SK-N-SH (cell line): ENCODE measurements around the gene TRIM62. TPM values are rescaled to one million over a fixed set of nuclear protein-coding genes. Genes with fewer than 3 reads are reported as not detected.

Source experiments
- CTCF ChIA-PET: fragments of 300-600, 350-600 bp; formaldehyde crosslinking; extraction: SDS; loops from one replicate; lab custom pipeline; 2021; lab: Yijun Ruan, JAX
- POLR2A ChIA-PET: fragments of 350-600 bp; sonication (Branson Sonifier 250); formaldehyde crosslinking; extraction: SDS; loops from one replicate; lab custom pipeline; 2020; ENCODE audit warnings: antibody characterized with exemption, inconsistent platforms; lab: Yijun Ruan, JAX
- DNase-seq: peaks from one replicate; pipeline ENCODE4 v3.0.0; 2012
- H2AFZ ChIP-seq: fragments of 200-600 bp; sonication (generic); 2 replicates; pipeline ENCODE4 v1.8.1; 2016; ENCODE audit warnings: antibody characterized with exemption, mild to moderate bottlenecking, low read depth
- H3F3A ChIP-seq: fragments of 200-600 bp; sonication (generic); replicated peaks from 2 replicates; pipeline ENCODE3; 2016; ENCODE audit warnings: antibody characterized with exemption, mild to moderate bottlenecking; ENCODE audit not compliant: insufficient read depth
- H3K27ac ChIP-seq, 2 experiments: fragments of 200-500 bp in 1 of 2; fragments of 200-600 bp in 1 of 2; sonication (Bioruptor generic) in 1 of 2; sonication (generic), shearing (Covaris generic) in 1 of 2; 2 replicates each; pipeline versions ENCODE4 v1.5.1 to v1.6.1; 2014 to 2016; ENCODE audit warnings: low read depth in 2 of 2, inconsistent platforms in 1 of 2, low read length in 1 of 2, mild to moderate bottlenecking in 1 of 2, mixed read lengths in 1 of 2
- H3K27me3 ChIP-seq: fragments of 200-600 bp; sonication (generic), shearing (Covaris generic); 2 replicates; pipeline ENCODE4 v1.6.1; 2016; ENCODE audit warnings: mixed run types; ENCODE audit not compliant: insufficient read depth
- H3K36me3 ChIP-seq, 2 experiments: fragments of 200-500 bp in 1 of 2; fragments of 200-600 bp in 1 of 2; sonication (Bioruptor generic) in 1 of 2; sonication (generic) in 1 of 2; replicated peaks in 1 of 2; 2 replicates each; pipeline versions ENCODE3 to v1.5.1; 2014 to 2016; ENCODE audit warnings: low read length in 1 of 2, mild to moderate bottlenecking in 1 of 2; ENCODE audit not compliant: insufficient read depth in 2 of 2, control insufficient read depth in 1 of 2
- H3K4me1 ChIP-seq, 2 experiments: fragments of 200-500 bp in 1 of 2; fragments of 200-600 bp in 1 of 2; sonication (Bioruptor generic) in 1 of 2; sonication (generic), shearing (Covaris generic) in 1 of 2; 2 replicates each; pipeline versions ENCODE4 v1.5.1 to v1.6.1; 2014 to 2016; ENCODE audit warnings: low read depth in 1 of 2, low read length in 1 of 2, mixed run types in 1 of 2; ENCODE audit not compliant: insufficient read depth in 2 of 2, control insufficient read depth in 1 of 2
- H3K4me2 ChIP-seq: fragments of 200-600 bp; sonication (generic), shearing (Covaris generic); 2 replicates; pipeline ENCODE4 v1.6.1; 2017; ENCODE audit warnings: mixed run types
- H3K4me3 ChIP-seq, 2 experiments: fragments of 200-500 bp in 1 of 2; fragments of 200-600 bp in 1 of 2; sonication (Bioruptor generic) in 1 of 2; sonication (generic), shearing (Covaris generic) in 1 of 2; 2 replicates each; pipeline versions ENCODE4 v1.5.1 to v1.8.1; 2014 to 2016; ENCODE audit warnings: low read depth in 2 of 2, inconsistent platforms in 1 of 2, low read length in 1 of 2, mild to moderate bottlenecking in 1 of 2, mixed read lengths in 1 of 2, moderate library complexity in 1 of 2
- H3K79me2 ChIP-seq: fragments of 200-600 bp; sonication (generic); 2 replicates; pipeline ENCODE4 v1.8.1; 2017; ENCODE audit warnings: mild to moderate bottlenecking; ENCODE audit not compliant: insufficient read depth
- H3K9ac ChIP-seq: fragments of 200-600 bp; sonication (generic); 2 replicates; pipeline ENCODE4 v1.6.1; 2017; ENCODE audit warnings: mixed run types
- H3K9me2 ChIP-seq: fragments of 200-600 bp; sonication (generic); 2 replicates; pipeline ENCODE4 v1.6.1; 2017; ENCODE audit warnings: mixed run types
- H3K9me3 ChIP-seq: fragments of 200-600 bp; sonication (generic); 2 replicates; pipeline ENCODE4 v1.6.1; 2017; ENCODE audit warnings: mixed run types, mild to moderate bottlenecking, moderate library complexity
- H4K20me1 ChIP-seq: fragments of 200-600 bp; sonication (generic); 2 replicates; pipeline ENCODE4 v1.6.1; 2017; ENCODE audit warnings: mild to moderate bottlenecking, mixed run types; ENCODE audit not compliant: insufficient read depth
- CHD2 ChIP-seq: fragments of 150-350 bp; IDR thresholded peaks from 2 replicates; pipeline ENCODE4 v1.6.1; 2018; ENCODE audit warnings: low read length; ENCODE audit not compliant: partially characterized antibody
- ELF1 ChIP-seq: IDR thresholded peaks from 2 replicates; pipeline ENCODE4 v1.4.0; 2012
- EP300 ChIP-seq, 2 experiments: IDR thresholded peaks; 2 replicates each; pipeline versions ENCODE4 v1.4.0 to v1.6.1; 2012; ENCODE audit warnings: borderline replicate concordance in 1 of 2, low read depth in 1 of 2, low read length in 1 of 2
- FOXJ3 ChIP-seq: sonication (generic); formaldehyde crosslinking; IDR thresholded peaks from 2 replicates; pipeline ENCODE4 v1.5.1; 2020; ENCODE audit warnings: mild to moderate bottlenecking, missing genetic modification reagents
- GABPA ChIP-seq: IDR thresholded peaks from 2 replicates; pipeline ENCODE4 v1.4.0; 2012; ENCODE audit warnings: low read depth, mild to moderate bottlenecking
- GATA2 ChIP-seq: sonication (generic); formaldehyde crosslinking; IDR thresholded peaks from 2 replicates; pipeline ENCODE4 v1.5.0; 2020; ENCODE audit warnings: mild to moderate bottlenecking, missing genetic modification reagents
- JUND ChIP-seq: IDR thresholded peaks from 2 replicates; pipeline ENCODE4 v1.4.0; 2012
- MEF2A ChIP-seq: IDR thresholded peaks from 2 replicates; pipeline ENCODE4 v1.4.0; 2012; ENCODE audit warnings: low read depth, borderline replicate concordance
- NFIC ChIP-seq: IDR thresholded peaks from 2 replicates; pipeline ENCODE4 v1.4.0; 2012; ENCODE audit warnings: borderline replicate concordance
- POLR2AphosphoS5 ChIP-seq: IDR thresholded peaks from 2 replicates; pipeline ENCODE4 v1.6.1; 2012; ENCODE audit warnings: low read depth, low read length
- RFX5 ChIP-seq: IDR thresholded peaks from 2 replicates; pipeline ENCODE4 v1.6.1; 2012; ENCODE audit warnings: mild to moderate bottlenecking, improper control_type of control experiment, low read length
- RXRA ChIP-seq: IDR thresholded peaks from 2 replicates; pipeline ENCODE4 v1.4.0; 2012; ENCODE audit warnings: low read depth, mild to moderate bottlenecking, borderline replicate concordance
- SMC3 ChIP-seq: IDR thresholded peaks from 2 replicates; pipeline ENCODE4 v1.6.1; 2012; ENCODE audit warnings: low read depth, low read length, improper control_type of control experiment
- TAF1 ChIP-seq: IDR thresholded peaks from 2 replicates; pipeline ENCODE4 v1.6.1; 2012; ENCODE audit warnings: low read depth, mild to moderate bottlenecking, low read length, moderate library complexity, borderline replicate concordance
- TCF12 ChIP-seq: IDR thresholded peaks from 2 replicates; pipeline ENCODE4 v1.4.0; 2012
- YY1 ChIP-seq: IDR thresholded peaks from 2 replicates; pipeline ENCODE4 v1.4.0; 2012; ENCODE audit warnings: low read depth, mild to moderate bottlenecking
- WGBS: methylation state at CpG from one replicate; pipeline ENCODE4 v1.1.6; 2017; ENCODE audit warnings: low lambda C conversion rate; 5-methylcytosine and 5-hydroxymethylcytosine counted together
- polyA plus RNA-seq, 3 experiments: library from polyadenylated mRNA; depleted of rRNA; stranded (reverse); fragments of >200 nt; gene quantifications; 2 replicates each; pipeline ENCODE4 v1.2.3, GENCODE V29; 2012
- TF ChIP-seq, protein P1 (sequence below): IDR thresholded peaks from 2 replicates; pipeline ENCODE4 v1.4.0; 2012; ENCODE audit warnings: low read depth, borderline replicate concordance
- TF ChIP-seq, protein P2 (sequence below): fragments of 150-350 bp; IDR thresholded peaks from 2 replicates; pipeline ENCODE4 v1.6.1; 2017; ENCODE audit warnings: antibody characterized with exemption, low read length, low read depth, borderline replicate concordance
- TF ChIP-seq, protein P3 (sequence below): IDR thresholded peaks from 2 replicates; pipeline ENCODE4 v1.4.0; 2012; ENCODE audit warnings: low read depth, borderline replicate concordance
- TF ChIP-seq, protein P4 (sequence below): IDR thresholded peaks from 2 replicates; pipeline ENCODE4; 2012
- TF ChIP-seq, protein P5 (sequence below): IDR thresholded peaks from 2 replicates; pipeline ENCODE4 v1.4.0; 2012; ENCODE audit warnings: low read depth
- TF ChIP-seq, protein P6 (sequence below): fragments of 200-600 bp; sonication (generic); IDR thresholded peaks from 2 replicates; pipeline ENCODE4 v1.6.1; 2017; ENCODE audit warnings: antibody characterized with exemption, mild to moderate bottlenecking, moderate library complexity
- TF ChIP-seq, protein P7 (sequence below): IDR thresholded peaks from 2 replicates; pipeline ENCODE4 v1.6.1; 2012; ENCODE audit warnings: mild to moderate bottlenecking, low read depth, low read length, moderate library complexity

The TRIM62 gene
- 2.5 and 4.4 TPM in 2 replicates for polyA plus RNA-seq (2012; rRNA removed)
- 1.8 and 2.7 TPM in 2 replicates for polyA plus RNA-seq (2012; cell fraction: cytosol; rRNA removed)
- polyA plus RNA-seq (2012; cell fraction: nucleus; rRNA removed): 8.0 and 8.7 TPM in 2 replicates

DNA sequence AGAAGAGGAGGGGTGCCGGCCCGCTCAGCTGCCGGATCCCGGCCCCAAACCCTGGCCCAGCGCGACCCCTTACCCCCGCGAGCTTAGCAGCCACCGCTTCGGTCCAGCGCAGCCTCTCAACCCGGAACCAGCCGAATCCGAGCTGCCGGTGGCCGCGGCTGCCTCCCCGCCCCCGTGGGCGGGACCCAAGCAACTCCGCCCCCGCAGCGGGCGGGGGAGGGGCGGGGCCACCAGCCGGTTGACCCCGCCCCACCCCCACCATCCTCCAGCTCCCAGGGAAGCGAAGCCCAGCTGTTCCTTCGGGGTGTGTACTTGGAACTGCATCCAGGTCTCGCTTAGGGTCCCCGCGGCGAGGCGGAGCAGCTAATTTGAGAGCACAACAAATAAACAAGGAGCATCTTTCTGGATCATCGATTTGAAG is at the start of gene TRIM62:
TSS of gene TRIM62 (minus strand) at position 123 of the 421 bp plus-strand sequence. CDS start 611 bp downstream, outside the sequence.
- peak; percentile 98 for DNase-seq
- Histone ChIP-seq H3K4me1 (peaks cover 0 to 18% of the 10 kb centered on the region in 2 experiments; a peak in 2 of 4 replicates), H3K9ac (peak within 1 kb of the TSS; percentile 62), H3K27me3 (peaks cover 4% of the 10 kb centered on the region; the same call in 1 of the 2 replicates), H3K79me2 (no peaks in the 10 kb centered on the region), H3K4me3 (peak within 1 kb of the TSS; percentile 76 to 77), H3K27ac (peak within 1 kb of the TSS; percentile 42 to 69; a peak in 3 of 4 replicates), H2AFZ (peak within 1 kb of the TSS; percentile 82), H3K9me2 (no peaks in the 10 kb centered on the region), H3F3A (no peaks in the 10 kb centered on the region), H4K20me1 (no peaks in the 10 kb centered on the region; the same call in 1 of the 2 replicates), H3K36me3 (no peaks in the 10 kb centered on the region), H3K9me3 (no peaks in the 10 kb centered on the region), H3K4me2 (peak within 1 kb of the TSS; percentile 100)
- WGBS: under 1% methylated on average over 12 of the region's 35 CpGs
- POLR2A ChIA-PET: interaction anchor here (0.8 to 2.3 kb wide), 6 partner anchors 11 to 138 kb away, joined by 3 to 14 read pairs (median 4); no protein-coding TSS in a partner anchor
- CTCF ChIA-PET: interaction anchor here (0.7 to 1.8 kb wide), 4 partner anchors 45 to 1945 kb away, joined by 3 to 19 read pairs (median 6); no protein-coding TSS in a partner anchor
- TF ChIP-seq YY1 (no peak), JUND (no peak), GABPA (no peak), NFIC (no peak), GATA2 (CRISPR knock-in tag) (no peak), ELF1 (peak; percentile 73; the same call in 1 of the 2 replicates), FOXJ3 (CRISPR knock-in tag) (no peak), TCF12 (peak; percentile 9; the same call in 1 of the 2 replicates), CHD2 (peak; percentile 93), MEF2A (no peak), EP300 (IDR thresholded peaks at IDR 0.05; ENCODE audit: borderline replicate concordance in 1 of 2, low read depth in 1 of 2, low read length in 1 of 2) (no peak), SMC3 (no peak), RXRA (no peak), RFX5 (no peak), TAF1 (no peak), POLR2AphosphoS5 (peak; percentile 62; the same call in 1 of the 2 replicates)
- TF ChIP-seq, protein P1, sequence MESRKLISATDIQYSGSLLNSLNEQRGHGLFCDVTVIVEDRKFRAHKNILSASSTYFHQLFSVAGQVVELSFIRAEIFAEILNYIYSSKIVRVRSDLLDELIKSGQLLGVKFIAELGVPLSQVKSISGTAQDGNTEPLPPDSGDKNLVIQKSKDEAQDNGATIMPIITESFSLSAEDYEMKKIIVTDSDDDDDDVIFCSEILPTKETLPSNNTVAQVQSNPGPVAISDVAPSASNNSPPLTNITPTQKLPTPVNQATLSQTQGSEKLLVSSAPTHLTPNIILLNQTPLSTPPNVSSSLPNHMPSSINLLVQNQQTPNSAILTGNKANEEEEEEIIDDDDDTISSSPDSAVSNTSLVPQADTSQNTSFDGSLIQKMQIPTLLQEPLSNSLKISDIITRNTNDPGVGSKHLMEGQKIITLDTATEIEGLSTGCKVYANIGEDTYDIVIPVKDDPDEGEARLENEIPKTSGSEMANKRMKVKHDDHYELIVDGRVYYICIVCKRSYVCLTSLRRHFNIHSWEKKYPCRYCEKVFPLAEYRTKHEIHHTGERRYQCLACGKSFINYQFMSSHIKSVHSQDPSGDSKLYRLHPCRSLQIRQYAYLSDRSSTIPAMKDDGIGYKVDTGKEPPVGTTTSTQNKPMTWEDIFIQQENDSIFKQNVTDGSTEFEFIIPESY: no peak
- TF ChIP-seq, protein P2, sequence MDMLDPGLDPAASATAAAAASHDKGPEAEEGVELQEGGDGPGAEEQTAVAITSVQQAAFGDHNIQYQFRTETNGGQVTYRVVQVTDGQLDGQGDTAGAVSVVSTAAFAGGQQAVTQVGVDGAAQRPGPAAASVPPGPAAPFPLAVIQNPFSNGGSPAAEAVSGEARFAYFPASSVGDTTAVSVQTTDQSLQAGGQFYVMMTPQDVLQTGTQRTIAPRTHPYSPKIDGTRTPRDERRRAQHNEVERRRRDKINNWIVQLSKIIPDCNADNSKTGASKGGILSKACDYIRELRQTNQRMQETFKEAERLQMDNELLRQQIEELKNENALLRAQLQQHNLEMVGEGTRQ: no peak
- TF ChIP-seq, protein P3, sequence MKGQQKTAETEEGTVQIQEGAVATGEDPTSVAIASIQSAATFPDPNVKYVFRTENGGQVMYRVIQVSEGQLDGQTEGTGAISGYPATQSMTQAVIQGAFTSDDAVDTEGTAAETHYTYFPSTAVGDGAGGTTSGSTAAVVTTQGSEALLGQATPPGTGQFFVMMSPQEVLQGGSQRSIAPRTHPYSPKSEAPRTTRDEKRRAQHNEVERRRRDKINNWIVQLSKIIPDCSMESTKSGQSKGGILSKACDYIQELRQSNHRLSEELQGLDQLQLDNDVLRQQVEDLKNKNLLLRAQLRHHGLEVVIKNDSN: no peak
- TF ChIP-seq, protein P4, sequence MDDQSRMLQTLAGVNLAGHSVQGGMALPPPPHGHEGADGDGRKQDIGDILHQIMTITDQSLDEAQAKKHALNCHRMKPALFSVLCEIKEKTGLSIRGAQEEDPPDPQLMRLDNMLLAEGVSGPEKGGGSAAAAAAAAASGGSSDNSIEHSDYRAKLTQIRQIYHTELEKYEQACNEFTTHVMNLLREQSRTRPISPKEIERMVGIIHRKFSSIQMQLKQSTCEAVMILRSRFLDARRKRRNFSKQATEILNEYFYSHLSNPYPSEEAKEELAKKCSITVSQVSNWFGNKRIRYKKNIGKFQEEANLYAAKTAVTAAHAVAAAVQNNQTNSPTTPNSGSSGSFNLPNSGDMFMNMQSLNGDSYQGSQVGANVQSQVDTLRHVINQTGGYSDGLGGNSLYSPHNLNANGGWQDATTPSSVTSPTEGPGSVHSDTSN: no peak
- TF ChIP-seq, protein P5, sequence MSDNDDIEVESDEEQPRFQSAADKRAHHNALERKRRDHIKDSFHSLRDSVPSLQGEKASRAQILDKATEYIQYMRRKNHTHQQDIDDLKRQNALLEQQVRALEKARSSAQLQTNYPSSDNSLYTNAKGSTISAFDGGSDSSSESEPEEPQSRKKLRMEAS: no peak
- TF ChIP-seq, protein P6, sequence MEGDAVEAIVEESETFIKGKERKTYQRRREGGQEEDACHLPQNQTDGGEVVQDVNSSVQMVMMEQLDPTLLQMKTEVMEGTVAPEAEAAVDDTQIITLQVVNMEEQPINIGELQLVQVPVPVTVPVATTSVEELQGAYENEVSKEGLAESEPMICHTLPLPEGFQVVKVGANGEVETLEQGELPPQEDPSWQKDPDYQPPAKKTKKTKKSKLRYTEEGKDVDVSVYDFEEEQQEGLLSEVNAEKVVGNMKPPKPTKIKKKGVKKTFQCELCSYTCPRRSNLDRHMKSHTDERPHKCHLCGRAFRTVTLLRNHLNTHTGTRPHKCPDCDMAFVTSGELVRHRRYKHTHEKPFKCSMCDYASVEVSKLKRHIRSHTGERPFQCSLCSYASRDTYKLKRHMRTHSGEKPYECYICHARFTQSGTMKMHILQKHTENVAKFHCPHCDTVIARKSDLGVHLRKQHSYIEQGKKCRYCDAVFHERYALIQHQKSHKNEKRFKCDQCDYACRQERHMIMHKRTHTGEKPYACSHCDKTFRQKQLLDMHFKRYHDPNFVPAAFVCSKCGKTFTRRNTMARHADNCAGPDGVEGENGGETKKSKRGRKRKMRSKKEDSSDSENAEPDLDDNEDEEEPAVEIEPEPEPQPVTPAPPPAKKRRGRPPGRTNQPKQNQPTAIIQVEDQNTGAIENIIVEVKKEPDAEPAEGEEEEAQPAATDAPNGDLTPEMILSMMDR: no peak
- TF ChIP-seq, protein P7, sequence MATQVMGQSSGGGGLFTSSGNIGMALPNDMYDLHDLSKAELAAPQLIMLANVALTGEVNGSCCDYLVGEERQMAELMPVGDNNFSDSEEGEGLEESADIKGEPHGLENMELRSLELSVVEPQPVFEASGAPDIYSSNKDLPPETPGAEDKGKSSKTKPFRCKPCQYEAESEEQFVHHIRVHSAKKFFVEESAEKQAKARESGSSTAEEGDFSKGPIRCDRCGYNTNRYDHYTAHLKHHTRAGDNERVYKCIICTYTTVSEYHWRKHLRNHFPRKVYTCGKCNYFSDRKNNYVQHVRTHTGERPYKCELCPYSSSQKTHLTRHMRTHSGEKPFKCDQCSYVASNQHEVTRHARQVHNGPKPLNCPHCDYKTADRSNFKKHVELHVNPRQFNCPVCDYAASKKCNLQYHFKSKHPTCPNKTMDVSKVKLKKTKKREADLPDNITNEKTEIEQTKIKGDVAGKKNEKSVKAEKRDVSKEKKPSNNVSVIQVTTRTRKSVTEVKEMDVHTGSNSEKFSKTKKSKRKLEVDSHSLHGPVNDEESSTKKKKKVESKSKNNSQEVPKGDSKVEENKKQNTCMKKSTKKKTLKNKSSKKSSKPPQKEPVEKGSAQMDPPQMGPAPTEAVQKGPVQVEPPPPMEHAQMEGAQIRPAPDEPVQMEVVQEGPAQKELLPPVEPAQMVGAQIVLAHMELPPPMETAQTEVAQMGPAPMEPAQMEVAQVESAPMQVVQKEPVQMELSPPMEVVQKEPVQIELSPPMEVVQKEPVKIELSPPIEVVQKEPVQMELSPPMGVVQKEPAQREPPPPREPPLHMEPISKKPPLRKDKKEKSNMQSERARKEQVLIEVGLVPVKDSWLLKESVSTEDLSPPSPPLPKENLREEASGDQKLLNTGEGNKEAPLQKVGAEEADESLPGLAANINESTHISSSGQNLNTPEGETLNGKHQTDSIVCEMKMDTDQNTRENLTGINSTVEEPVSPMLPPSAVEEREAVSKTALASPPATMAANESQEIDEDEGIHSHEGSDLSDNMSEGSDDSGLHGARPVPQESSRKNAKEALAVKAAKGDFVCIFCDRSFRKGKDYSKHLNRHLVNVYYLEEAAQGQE: no peak
